ENCODE measurements around the gene SLC34A3. TPM values are rescaled to one million over a fixed set of nuclear protein-coding genes. Genes with fewer than 3 reads are reported as not detected.

Gene SLC34A3
- polyA plus RNA-seq, 3 donors = 0.04 to 0.06 TPM; not detected in 1

- 75 to 88% (median 83%) methylated on average over 11 to 14 of the region's 14 CpGs for WGBS, 3 donors
- no peak overlapping the region for H3K27ac ChIP-seq (ENCODE audit: low read depth, low read length)
Observed at GRCh38 chr9:137193771-137194170, 36.9 kb upstream of the SLC34A3 start.

- no peak overlapping the region for H3K27ac ChIP-seq (ENCODE audit: low read depth, low read length)
- WGBS, 3 donors = 33 to 76% (median 72%) methylated on average over 16 of the region's 16 CpGs
Observed at GRCh38 chr9:137194388-137194787, 36.3 kb upstream of the SLC34A3 start.

- 38 to 90% (median 74%) methylated on average over 10 of the region's 10 CpGs for WGBS, 3 donors
- H3K27ac ChIP-seq (ENCODE audit: low read depth, low read length) = no peak overlapping the region
Observed at GRCh38 chr9:137194909-137195308, 35.8 kb upstream of the SLC34A3 start.

- H3K27ac ChIP-seq (ENCODE audit: low read depth, low read length) = no peak overlapping the region
- WGBS, 3 donors = 31 to 88% (median 85%) methylated on average over 19 to 21 of the region's 21 CpGs
Observed at GRCh38 chr9:137195525-137196220, 35.0 kb upstream of the SLC34A3 start.

GRCh38 chr9:137198051-137198901 is 32.4 kb upstream of the SLC34A3 start:
- 32 to 81% (median 75%) methylated on average over 18 to 19 of the region's 19 CpGs for WGBS, 3 donors
- no peak overlapping the region for H3K27ac ChIP-seq (ENCODE audit: low read depth, low read length)

- 24 to 79% (median 65%) methylated on average over 11 of the region's 11 CpGs for WGBS, 3 donors
- no peak overlapping the region for H3K27ac ChIP-seq (ENCODE audit: low read depth, low read length)
Observed at GRCh38 chr9:137198902-137199283, 31.8 kb upstream of the SLC34A3 start.

- 8 to 17% (median 10%) methylated on average over 33 to 51 of the region's 51 CpGs for WGBS, 3 donors
- H3K27ac ChIP-seq (ENCODE audit: low read depth, low read length) = no peak overlapping the region
Observed at GRCh38 chr9:137199411-137200121, 31.1 kb upstream of the SLC34A3 start.

- H3K27ac ChIP-seq (ENCODE audit: low read depth, low read length) = no peak within 1 kb of the TSS
- 0 to 1% (median 0%) methylated on average over 68 to 114 of the region's 118 CpGs for WGBS, 3 donors
Observed at GRCh38 chr9:137200311-137201204, 30.1 kb upstream of the SLC34A3 start, which contains the start of gene TPRN. Gene TPRN (minus strand): TSS chr9:137200741. CDS start chr9:137200711, 30 bp downstream.

GRCh38 chr9:137201205-137201868 is 29.4 kb upstream of the SLC34A3 start:
- no peak overlapping the region for H3K27ac ChIP-seq (ENCODE audit: low read depth, low read length)
- 15 to 23% (median 17%) methylated on average over 23 of the region's 23 CpGs for WGBS, 3 donors

GRCh38 chr9:137202966-137203365 is 27.7 kb upstream of the SLC34A3 start:
- WGBS, 3 donors = 77 to 79% (median 78%) methylated on average over 8 of the region's 8 CpGs

GRCh38 chr9:137204731-137205125 is 26.0 kb upstream of the SLC34A3 start:
- no peak overlapping the region for H3K27ac ChIP-seq (ENCODE audit: low read depth, low read length)
- 7 to 16% (median 14%) methylated on average over 21 of the region's 21 CpGs for WGBS, 3 donors

More at GRCh38 chr9:137202966-137203365, 27.7 kb upstream of the SLC34A3 start:
- no peak overlapping the region for H3K27ac ChIP-seq (ENCODE audit: low read depth, low read length)

GRCh38 chr9:137205126-137206069 is 25.3 kb upstream of the SLC34A3 start, which contains the start of the genes NDOR1 and TMEM203:
Gene NDOR1 (plus strand): TSS chr9:137205700. CDS start chr9:137205778, 78 bp downstream.
Gene TMEM203 (minus strand): TSS chr9:137205648. CDS start chr9:137205414, 234 bp downstream.
- WGBS, 3 donors = 0 to 1% (median 0%) methylated on average over 77 to 98 of the region's 98 CpGs
- H3K27ac ChIP-seq (ENCODE audit: low read depth, low read length) = no peak within 1 kb of the TSS

GRCh38 chr9:137206602-137207001 is 24.1 kb upstream of the SLC34A3 start:
- WGBS, 3 donors = 43 to 86% (median 81%) methylated on average over 7 of the region's 7 CpGs
- H3K27ac ChIP-seq (ENCODE audit: low read depth, low read length) = no peak overlapping the region

- no peak overlapping the region for H3K27ac ChIP-seq (ENCODE audit: low read depth, low read length)
- 77 to 84% (median 83%) methylated on average over 13 of the region's 13 CpGs for WGBS, 3 donors
Observed at GRCh38 chr9:137211532-137211931, 19.2 kb upstream of the SLC34A3 start.

- 85 to 86% (median 86%) methylated on average over 21 of the region's 21 CpGs for WGBS, 3 donors
Observed at GRCh38 chr9:137212520-137212919, 18.2 kb upstream of the SLC34A3 start.

More at GRCh38 chr9:137212520-137212919, 18.2 kb upstream of the SLC34A3 start:
- no peak overlapping the region for H3K27ac ChIP-seq (ENCODE audit: low read depth, low read length)
